ENCODE results near the gene KIT. TPM values are rescaled to one million over a fixed set of nuclear protein-coding genes. Genes with fewer than 3 reads are reported as not detected.

KIT gene
- total and polyA plus RNA-seq, 2 donors from 2014 or later, result 7.7 to 38.1 TPM

GRCh38 chr4:54709400-54709799, 51.6 kb downstream of the KIT start:
- intact Hi-C loops (cut with DNase I), result no loop called here
- no peak overlapping the region for H3K27ac ChIP-seq (ENCODE audit: low read depth in 2 of 2, low read length in 2 of 2)
- no peak for FAIRE-seq

GRCh38 chr4:54712206-54712605, 54.4 kb downstream of the KIT start:
- Histone ChIP-seq H3K9me3 (ENCODE audit: control insufficient read depth in 2 of 3, insufficient read depth in 1 of 3, low read length in 3 of 3) (no peaks in the 10 kb centered on the region), H3K27me3 (ENCODE audit: control insufficient read depth, insufficient read depth, low read length) (no peaks in the 10 kb centered on the region), H3K27ac (ENCODE audit: low read depth in 2 of 2, low read length in 2 of 2) (no peak overlapping the region), H3K4me1 (ENCODE audit: control insufficient read depth in 2 of 3, insufficient read depth in 2 of 3, low read depth in 1 of 3, low read length in 3 of 3) (peaks cover 0 to 7% (median 0%) of the 10 kb centered on the region in 3 donors), H3K36me3 (ENCODE audit: control insufficient read depth in 2 of 3, insufficient read depth in 3 of 3, low read length in 3 of 3) (no peaks in the 10 kb centered on the region), H3K9ac (ENCODE audit: low read length in 3 of 3) (no peak overlapping the region), H3K4me3 (ENCODE audit: low read length in 3 of 3) (no peak overlapping the region)
- no peak for TF ChIP-seq CTCF (IDR thresholded peaks at IDR 0.05; ENCODE audit: borderline replicate concordance, extremely low read depth, insufficient read depth)
- intact Hi-C loops (cut with DNase I), result no loop called here
- FAIRE-seq, result no peak
- DNase-seq, result no peak

More at GRCh38 chr4:54709400-54709799, 51.6 kb downstream of the KIT start:
- no peaks in the 10 kb centered on the region for H3K9me3 ChIP-seq (ENCODE audit: control insufficient read depth in 2 of 3, insufficient read depth in 1 of 3, low read length in 3 of 3)
- peaks cover 0 to 7% (median 0%) of the 10 kb centered on the region in 3 donors for H3K4me1 ChIP-seq (ENCODE audit: control insufficient read depth in 2 of 3, insufficient read depth in 2 of 3, low read depth in 1 of 3, low read length in 3 of 3)
- DNase-seq, result peak in 2 of 5 donors; percentile 56 to 82
- H3K4me3 ChIP-seq (ENCODE audit: low read length in 3 of 3), result no peak overlapping the region
- H3K27me3 ChIP-seq (ENCODE audit: control insufficient read depth, insufficient read depth, low read length), result no peaks in the 10 kb centered on the region
- TF ChIP-seq CTCF (IDR thresholded peaks at IDR 0.05; ENCODE audit: borderline replicate concordance, extremely low read depth, insufficient read depth), result no peak
- no peak overlapping the region for H3K9ac ChIP-seq (ENCODE audit: low read length in 3 of 3)
- H3K36me3 ChIP-seq (ENCODE audit: control insufficient read depth in 2 of 3, insufficient read depth in 3 of 3, low read length in 3 of 3), result no peaks in the 10 kb centered on the region

DNA sequence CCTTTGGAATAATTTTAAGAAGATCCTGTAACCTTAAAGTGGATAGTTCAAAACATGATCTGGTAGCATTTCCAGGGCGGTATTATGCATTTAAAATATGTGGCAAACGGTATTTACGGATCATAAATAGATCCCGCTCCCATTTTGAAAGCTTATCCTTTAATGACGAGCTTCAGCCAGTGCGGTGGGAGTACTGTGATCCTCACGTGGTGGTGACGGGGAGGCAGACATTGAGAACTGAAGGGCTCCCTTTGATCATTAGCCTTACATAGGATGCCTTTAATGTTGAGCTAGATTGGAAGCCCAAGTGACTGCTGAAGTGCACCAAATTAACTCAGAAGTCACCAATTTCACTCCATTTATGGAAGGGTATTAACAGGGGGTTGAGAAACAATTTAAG, 56.9 kb downstream of the KIT start:
- no peak for TF ChIP-seq CTCF (IDR thresholded peaks at IDR 0.05; ENCODE audit: borderline replicate concordance, extremely low read depth, insufficient read depth)
- no peaks in the 10 kb centered on the region for H3K27me3 ChIP-seq (ENCODE audit: control insufficient read depth, insufficient read depth, low read length)
- H3K36me3 ChIP-seq (ENCODE audit: control insufficient read depth in 2 of 3, insufficient read depth in 3 of 3, low read length in 3 of 3), result no peaks in the 10 kb centered on the region
- peaks cover 0 to 4% (median 0%) of the 10 kb centered on the region in 3 donors for H3K4me1 ChIP-seq (ENCODE audit: control insufficient read depth in 2 of 3, insufficient read depth in 2 of 3, low read depth in 1 of 3, low read length in 3 of 3)
- H3K9me3 ChIP-seq (ENCODE audit: control insufficient read depth in 2 of 3, insufficient read depth in 1 of 3, low read length in 3 of 3), result no peaks in the 10 kb centered on the region
- no peak overlapping the region for H3K27ac ChIP-seq (ENCODE audit: low read depth in 2 of 2, low read length in 2 of 2)
- H3K9ac ChIP-seq (ENCODE audit: low read length in 3 of 3), result no peak overlapping the region
- intact Hi-C loops (cut with DNase I), result no loop called here
- H3K4me3 ChIP-seq (ENCODE audit: low read length in 3 of 3), result no peak overlapping the region
- FAIRE-seq (no peak), DNase-seq (peak in 2 of 5 donors; percentile 4 to 37)

DNA sequence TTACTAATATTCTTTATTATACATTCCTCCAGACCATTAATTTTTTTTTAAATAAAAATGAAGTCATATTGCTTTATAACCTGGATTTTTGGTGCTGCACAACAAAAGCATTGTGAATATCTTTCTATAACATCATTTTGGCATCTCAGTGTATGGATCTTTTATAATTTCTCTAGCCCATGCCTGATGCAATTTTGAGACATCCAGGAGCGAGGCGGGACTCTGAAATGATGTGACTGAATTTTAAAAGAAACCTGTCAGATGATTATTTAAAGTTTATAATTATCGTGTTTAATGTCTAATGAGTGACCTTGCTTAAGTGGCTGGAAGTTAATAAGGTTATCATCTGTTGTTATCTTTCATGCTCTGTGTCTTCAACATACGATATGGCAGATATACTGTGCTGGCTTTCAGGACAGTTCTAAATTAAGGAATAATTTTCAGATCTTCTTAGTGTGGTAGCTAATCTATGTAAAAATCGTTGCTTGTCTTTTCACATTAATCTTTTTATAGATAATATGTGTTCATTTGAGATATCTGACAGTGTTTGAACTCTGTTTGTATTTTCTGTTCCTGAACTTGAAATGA, 58.8 kb downstream of the KIT start:
- Histone ChIP-seq H3K27ac (ENCODE audit: low read depth in 2 of 2, low read length in 2 of 2) (no peak overlapping the region), H3K9me3 (ENCODE audit: control insufficient read depth in 2 of 3, insufficient read depth in 1 of 3, low read length in 3 of 3) (no peaks in the 10 kb centered on the region), H3K4me1 (ENCODE audit: control insufficient read depth in 2 of 3, insufficient read depth in 2 of 3, low read depth in 1 of 3, low read length in 3 of 3) (no peaks in the 10 kb centered on the region), H3K36me3 (ENCODE audit: control insufficient read depth in 2 of 3, insufficient read depth in 3 of 3, low read length in 3 of 3) (no peaks in the 10 kb centered on the region), H3K4me3 (ENCODE audit: low read length in 3 of 3) (no peak overlapping the region), H3K27me3 (ENCODE audit: control insufficient read depth, insufficient read depth, low read length) (no peaks in the 10 kb centered on the region), H3K9ac (ENCODE audit: low read length in 3 of 3) (no peak overlapping the region)
- FAIRE-seq (no peak), DNase-seq (no peak)
- intact Hi-C loops (cut with DNase I), result no loop called here
- TF ChIP-seq CTCF (IDR thresholded peaks at IDR 0.05; ENCODE audit: borderline replicate concordance, extremely low read depth, insufficient read depth), result no peak
